Stomach (tissue), 4 donors: ENCODE results near the gene ESR1.

Source experiments
- POLR2A ChIP-seq, 4 donors: fragments of 450-650 bp; IDR thresholded peaks; one replicate each; pipeline ENCODE4 v1.6.1; 2016; ENCODE audit warnings: antibody characterized with exemption in 4 of 4, control low read depth in 2 of 4, mild to moderate bottlenecking in 1 of 4, moderate library complexity in 1 of 4
- TF ChIP-seq, protein P1 (sequence below), 7 experiments: fragments of 450-650 bp in 4 of 7; fragments of 200-600 bp in 3 of 7; sonication (generic) in 3 of 7; IDR thresholded peaks; one replicate each; pipeline ENCODE4 v1.5.1; 2016 to 2019; ENCODE audit warnings: antibody characterized with exemption in 7 of 7, control low read depth in 2 of 7, mild to moderate bottlenecking in 1 of 7

DNA sequence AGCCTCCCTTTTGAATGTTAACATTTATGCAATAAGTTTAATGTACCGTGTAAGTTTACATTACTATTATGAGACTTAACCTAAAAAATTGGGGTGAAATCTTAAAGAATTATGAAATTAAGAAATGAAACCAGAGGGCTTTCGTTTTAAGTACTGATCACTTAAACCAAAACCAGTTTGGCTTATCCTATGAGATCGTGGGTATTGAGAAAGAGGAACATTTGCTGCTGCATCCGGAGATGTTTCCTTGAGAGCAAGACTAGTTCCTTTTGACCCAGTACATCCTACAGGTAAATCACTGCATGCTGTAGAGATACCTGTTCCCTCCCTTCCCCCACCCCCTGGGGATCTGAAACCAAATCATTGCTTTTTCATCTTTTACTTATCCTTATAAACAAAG is 201.3 kb downstream of the ESR1 start:
- no peak for TF ChIP-seq POLR2A (IDR thresholded peaks at IDR 0.05)
- TF ChIP-seq, protein P1, sequence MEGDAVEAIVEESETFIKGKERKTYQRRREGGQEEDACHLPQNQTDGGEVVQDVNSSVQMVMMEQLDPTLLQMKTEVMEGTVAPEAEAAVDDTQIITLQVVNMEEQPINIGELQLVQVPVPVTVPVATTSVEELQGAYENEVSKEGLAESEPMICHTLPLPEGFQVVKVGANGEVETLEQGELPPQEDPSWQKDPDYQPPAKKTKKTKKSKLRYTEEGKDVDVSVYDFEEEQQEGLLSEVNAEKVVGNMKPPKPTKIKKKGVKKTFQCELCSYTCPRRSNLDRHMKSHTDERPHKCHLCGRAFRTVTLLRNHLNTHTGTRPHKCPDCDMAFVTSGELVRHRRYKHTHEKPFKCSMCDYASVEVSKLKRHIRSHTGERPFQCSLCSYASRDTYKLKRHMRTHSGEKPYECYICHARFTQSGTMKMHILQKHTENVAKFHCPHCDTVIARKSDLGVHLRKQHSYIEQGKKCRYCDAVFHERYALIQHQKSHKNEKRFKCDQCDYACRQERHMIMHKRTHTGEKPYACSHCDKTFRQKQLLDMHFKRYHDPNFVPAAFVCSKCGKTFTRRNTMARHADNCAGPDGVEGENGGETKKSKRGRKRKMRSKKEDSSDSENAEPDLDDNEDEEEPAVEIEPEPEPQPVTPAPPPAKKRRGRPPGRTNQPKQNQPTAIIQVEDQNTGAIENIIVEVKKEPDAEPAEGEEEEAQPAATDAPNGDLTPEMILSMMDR (IDR thresholded peaks at IDR 0.05): no peak
